Measurements from ENCODE around the gene DUS1L.
A peak's percentile ranks its signal among the peaks of the same experiment; 100 is the strongest.

Gene DUS1L

DNA sequence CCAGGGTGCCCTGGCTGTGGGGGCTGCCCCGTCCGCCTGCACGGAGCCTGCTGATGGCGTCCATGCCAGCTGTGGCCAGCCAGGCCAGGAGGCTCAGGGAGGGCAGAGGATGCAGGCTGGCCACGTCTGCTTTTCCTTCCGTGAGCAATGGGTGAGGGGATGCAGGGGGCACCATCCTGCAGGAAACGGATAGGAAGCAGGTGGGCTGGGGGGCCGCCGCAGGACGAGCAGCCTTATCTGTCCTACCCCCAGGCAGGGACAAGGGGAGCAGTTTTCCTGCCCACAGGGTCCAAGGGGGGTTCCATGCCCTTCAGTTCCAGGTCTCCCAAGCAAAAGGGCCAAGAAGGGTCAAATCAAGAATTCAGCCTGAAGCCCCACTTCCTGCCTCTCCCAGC, 6.8 kb downstream of the DUS1L start:
- no peak for TF ChIP-seq CTCF (IDR thresholded peaks at IDR 0.05; ENCODE audit: insufficient read depth, low read length, poor library complexity, severe bottlenecking)
- no peak overlapping the region for H3K4me3 ChIP-seq (replicated peaks; ENCODE audit: low read depth, low read length)
- H3K36me3 ChIP-seq (ENCODE audit: control insufficient read depth, insufficient read depth, low read length): peaks cover 56% of the 10 kb centered on the region
- DNase-seq (ENCODE audit: extremely low read depth, insufficient read length): peak; percentile 8
- H3K27me3 ChIP-seq (replicated peaks; ENCODE audit: control insufficient read depth, insufficient read depth, low read length): no peaks in the 10 kb centered on the region

GRCh38 chr17:82058230-82058854, 7.3 kb downstream of the DUS1L start:
- H3K36me3 ChIP-seq (ENCODE audit: control insufficient read depth, insufficient read depth, low read length): peaks cover 55% of the 10 kb centered on the region
- TF ChIP-seq CTCF (IDR thresholded peaks at IDR 0.05; ENCODE audit: insufficient read depth, low read length, poor library complexity, severe bottlenecking): no peak

GRCh38 chr17:82056729-82057621, 8.6 kb downstream of the DUS1L start:
- H3K36me3 ChIP-seq (ENCODE audit: control insufficient read depth, insufficient read depth, low read length): peaks cover 46% of the 10 kb centered on the region
- peak; percentile 20 for DNase-seq (ENCODE audit: extremely low read depth, insufficient read length)
- TF ChIP-seq CTCF (IDR thresholded peaks at IDR 0.05; ENCODE audit: insufficient read depth, low read length, poor library complexity, severe bottlenecking): no peak

More at GRCh38 chr17:82058230-82058854, 7.3 kb downstream of the DUS1L start:
- peak; percentile 12 for DNase-seq (ENCODE audit: extremely low read depth, insufficient read length)
- H3K27me3 ChIP-seq (replicated peaks; ENCODE audit: control insufficient read depth, insufficient read depth, low read length): no peaks in the 10 kb centered on the region
- H3K4me3 ChIP-seq (replicated peaks; ENCODE audit: low read depth, low read length): no peak overlapping the region

GRCh38 chr17:82055965-82056728, 9.5 kb downstream of the DUS1L start:
- peak; percentile 18 for DNase-seq (ENCODE audit: extremely low read depth, insufficient read length)
- Histone ChIP-seq H3K36me3 (ENCODE audit: control insufficient read depth, insufficient read depth, low read length) (peaks cover 42% of the 10 kb centered on the region), H3K4me3 (replicated peaks; ENCODE audit: low read depth, low read length) (no peak overlapping the region), H3K27me3 (replicated peaks; ENCODE audit: control insufficient read depth, insufficient read depth, low read length) (no peaks in the 10 kb centered on the region)
- TF ChIP-seq CTCF (IDR thresholded peaks at IDR 0.05; ENCODE audit: insufficient read depth, low read length, poor library complexity, severe bottlenecking): no peak

More at GRCh38 chr17:82056729-82057621, 8.6 kb downstream of the DUS1L start:
- Histone ChIP-seq H3K4me3 (replicated peaks; ENCODE audit: low read depth, low read length) (no peak overlapping the region), H3K27me3 (replicated peaks; ENCODE audit: control insufficient read depth, insufficient read depth, low read length) (no peaks in the 10 kb centered on the region)

- no peaks in the 10 kb centered on the region for H3K27me3 ChIP-seq (replicated peaks; ENCODE audit: control insufficient read depth, insufficient read depth, low read length)
- peak; percentile 15 for DNase-seq (ENCODE audit: extremely low read depth, insufficient read length)
- H3K4me3 ChIP-seq (replicated peaks; ENCODE audit: low read depth, low read length): no peak overlapping the region
- H3K36me3 ChIP-seq (ENCODE audit: control insufficient read depth, insufficient read depth, low read length): peaks cover 34% of the 10 kb centered on the region
- TF ChIP-seq CTCF (IDR thresholded peaks at IDR 0.05; ENCODE audit: insufficient read depth, low read length, poor library complexity, severe bottlenecking): no peak
Observed at GRCh38 chr17:82055023-82055964, 10.3 kb downstream of the DUS1L start.

Data from GM06990 (cell line).